Stimulated activated CD4-positive, alpha-beta T cell treated with anti-CD3 and anti-CD28 coated beads, Interleukin-12 subunit alpha, Interleukin-12 subunit beta, amount 100 ng/mL, for 48 hours (primary cell): ENCODE measurements around the gene NKX6-1.

ENCODE experiments used
- DNase-seq, 3 donors: peaks; one replicate each; pipeline ENCODE4 v3.0.0-alpha.2; 2020; ENCODE audit warnings: low read depth in 2 of 3, low spot score in 1 of 3

The NKX6-1 gene

DNA sequence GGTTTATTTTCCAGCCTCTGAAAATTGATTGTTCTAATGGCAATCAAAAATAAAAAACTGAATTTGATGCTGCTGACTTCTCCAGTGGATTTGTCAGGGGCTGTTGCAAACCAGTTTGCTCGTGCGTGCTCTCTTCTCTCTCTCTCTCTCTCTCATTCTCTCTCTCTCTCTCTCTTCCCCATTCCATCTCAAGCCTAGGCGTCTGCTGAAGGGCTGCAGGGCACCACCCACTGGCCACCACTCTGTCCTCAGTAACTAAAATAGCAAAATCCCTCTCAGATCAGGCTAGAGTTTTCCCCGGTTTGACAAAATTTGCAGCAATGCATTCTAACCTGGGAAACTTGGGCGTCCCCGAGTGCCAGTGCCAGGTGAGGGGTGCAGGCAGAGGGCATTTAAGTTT is 19.4 kb downstream of the NKX6-1 start:
- DNase-seq: no peak

DNA sequence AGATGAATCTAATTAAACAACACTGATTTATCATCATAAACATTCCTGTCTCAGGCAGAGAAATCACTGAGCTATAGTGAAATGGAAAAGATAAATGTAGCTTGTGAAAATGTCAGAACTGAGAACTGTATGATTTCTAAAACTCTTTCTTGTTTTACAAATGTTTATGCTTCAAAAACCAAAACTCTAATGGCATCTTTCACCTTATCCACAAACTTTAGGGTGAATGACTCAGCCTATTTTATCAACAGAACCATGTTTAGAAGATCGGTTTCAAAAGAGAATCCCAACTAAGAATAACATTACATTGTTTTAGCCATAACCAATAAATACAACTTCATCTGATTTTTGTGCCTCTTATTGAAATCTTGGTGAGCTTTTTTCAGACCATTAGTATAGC is 21.4 kb downstream of the NKX6-1 start:
- no peak for DNase-seq

DNA sequence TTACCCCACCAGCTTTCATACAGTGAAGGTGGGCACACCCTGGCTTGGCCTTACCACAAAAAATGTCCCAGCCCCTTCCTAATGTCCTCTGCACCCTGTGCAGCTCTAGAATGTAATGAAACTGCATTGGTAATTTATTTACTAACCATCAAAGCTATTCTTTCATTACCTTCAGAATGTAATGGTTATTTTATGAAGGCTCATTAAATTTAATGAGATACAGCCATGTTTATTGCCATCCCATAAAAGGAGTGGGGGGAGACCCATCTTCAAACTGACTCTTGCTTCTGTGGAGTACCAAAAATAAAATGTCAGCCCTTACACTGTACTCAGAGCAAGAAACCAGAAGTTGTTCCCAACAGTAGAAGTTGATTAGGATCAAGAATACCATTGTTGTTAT is 25.0 kb downstream of the NKX6-1 start:
- no peak for DNase-seq

DNA sequence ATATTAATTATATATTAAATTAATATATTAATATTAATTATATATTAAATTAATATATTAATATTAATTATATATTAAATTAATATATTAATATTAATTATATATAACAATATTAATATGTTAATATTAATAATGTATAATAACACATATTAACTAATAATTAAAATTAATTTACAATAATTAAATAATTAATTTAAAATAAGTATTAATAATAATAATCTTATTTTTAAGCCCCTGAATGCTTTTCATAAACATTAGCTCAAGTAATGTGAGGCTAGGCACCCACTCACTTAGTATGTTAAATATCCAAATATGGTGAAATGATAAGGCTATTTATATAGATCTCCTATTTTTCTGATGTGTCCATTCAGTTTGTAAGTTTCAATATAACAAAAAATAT is 26.9 kb downstream of the NKX6-1 start:
- DNase-seq: no peak

DNA sequence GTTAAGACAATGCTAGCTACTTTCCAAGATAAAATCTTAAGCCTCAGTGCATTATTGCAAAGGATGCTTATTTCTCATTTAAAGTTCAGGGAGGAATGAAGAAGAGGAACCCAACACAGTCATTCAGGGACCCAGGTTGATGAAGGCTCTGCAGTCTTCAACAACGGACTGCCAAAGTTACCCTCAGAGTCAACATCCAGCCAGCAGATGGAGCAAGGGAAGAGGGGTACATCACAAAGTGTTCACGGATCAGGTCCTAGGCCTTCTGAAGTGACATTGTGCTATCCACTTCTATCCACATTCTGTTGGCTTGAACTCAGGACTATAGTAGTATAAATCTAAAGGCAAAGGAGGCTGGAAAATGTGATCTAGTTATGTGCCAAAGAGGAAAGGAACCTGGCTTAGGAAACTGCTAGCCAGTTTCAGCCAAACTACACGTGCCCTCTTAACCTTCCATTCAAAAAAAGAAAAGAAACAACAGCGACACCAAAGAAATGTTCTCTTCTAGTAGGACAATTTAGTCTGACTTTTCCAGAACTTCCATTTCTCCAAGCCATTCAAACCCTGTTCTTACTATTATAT is 28.8 kb downstream of the NKX6-1 start:
- no peak for DNase-seq

DNA sequence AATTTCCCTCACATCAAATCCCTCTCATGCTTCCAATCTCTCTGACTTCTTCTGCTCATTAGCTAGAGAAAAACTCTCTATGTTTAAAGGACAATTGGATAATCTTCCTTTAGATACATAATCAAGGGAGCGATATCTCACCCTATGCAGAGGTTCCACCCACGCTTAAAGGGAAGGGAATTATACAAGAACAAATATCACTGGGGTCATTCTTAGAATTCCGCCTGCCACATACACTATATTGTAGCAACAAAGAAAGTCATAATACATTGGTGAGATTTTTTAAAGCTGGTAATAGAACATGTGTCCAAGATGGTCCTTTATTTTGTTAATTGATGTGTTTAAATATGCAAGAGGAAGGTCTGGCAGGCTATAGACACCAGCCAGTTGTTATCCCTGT is 31.5 kb downstream of the NKX6-1 start:
- no peak for DNase-seq

DNA sequence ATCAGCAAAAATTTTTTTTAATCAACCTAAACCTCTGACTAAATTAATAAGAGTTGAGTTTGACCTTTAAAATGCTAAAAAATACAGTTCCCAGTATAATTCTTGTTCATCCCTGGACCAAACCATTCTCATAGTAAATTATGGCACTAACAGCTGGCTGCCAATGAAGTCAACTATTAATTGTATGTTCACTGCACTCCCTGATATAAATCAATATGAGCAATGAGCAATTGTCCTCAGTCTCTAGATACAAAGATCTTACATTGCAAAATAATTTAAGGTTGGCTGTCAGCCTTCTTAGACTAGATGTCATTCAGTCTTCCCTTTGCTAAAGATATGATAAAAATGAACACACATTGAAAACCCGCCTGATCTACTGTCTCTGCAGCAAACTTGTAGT is 39.3 kb downstream of the NKX6-1 start:
- no peak for DNase-seq

DNA sequence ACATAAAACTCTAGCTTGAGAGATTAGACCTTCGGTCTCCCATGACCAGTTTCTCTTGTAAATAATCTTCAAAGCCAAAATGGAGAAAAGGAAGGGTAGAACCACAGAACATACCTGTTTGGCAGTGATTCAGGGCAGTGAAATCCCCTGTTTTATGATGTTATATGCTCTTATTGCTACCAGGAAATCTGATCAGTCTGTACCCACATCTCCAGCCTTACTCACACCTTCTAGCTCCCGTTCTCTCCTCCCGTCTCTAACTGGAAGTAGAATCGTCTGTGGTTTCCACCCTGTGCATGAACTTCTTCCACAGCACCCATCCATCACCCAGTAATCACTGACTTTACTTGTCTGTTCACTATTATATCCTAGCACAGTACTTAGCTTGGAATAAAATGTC is 42.9 kb downstream of the NKX6-1 start:
- DNase-seq: no peak

DNA sequence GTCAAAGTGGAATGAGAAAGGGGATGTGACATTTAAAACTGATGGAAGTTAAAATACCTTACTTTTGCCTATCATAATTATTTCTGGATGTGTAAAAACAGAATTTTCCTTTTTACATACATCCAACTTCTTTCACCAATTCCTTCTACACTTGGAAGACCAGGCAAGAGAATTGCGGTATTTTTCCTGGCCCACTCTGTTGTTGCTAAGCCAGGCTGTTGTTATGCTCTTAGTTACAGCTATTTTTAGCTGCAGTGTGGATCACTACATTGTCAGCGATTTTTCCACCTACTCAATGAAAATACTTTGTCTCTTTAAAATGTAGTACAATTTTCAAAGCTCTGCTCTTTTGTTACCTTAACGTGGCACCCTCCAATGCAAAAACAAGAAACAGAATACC is 43.4 kb downstream of the NKX6-1 start:
- no peak for DNase-seq

DNA sequence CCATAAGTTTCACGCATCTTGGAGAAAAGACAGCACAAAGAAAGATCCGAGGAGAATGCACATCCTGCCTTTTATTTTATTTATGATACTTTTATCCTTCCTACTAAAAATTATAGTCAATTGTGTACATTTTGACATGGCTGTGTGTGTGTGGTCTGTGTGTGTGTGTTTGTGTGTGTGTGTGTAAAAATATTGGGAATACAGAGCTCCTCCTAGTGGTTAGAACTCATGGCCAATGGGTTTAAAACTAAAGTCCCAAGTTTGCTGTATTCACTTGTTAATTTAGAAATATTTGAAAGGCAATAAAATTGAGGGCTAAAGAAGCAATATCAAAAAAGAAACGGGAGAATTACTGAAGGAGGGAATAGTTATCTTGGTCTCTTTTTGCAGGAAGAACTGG is 47.5 kb downstream of the NKX6-1 start:
- no peak for DNase-seq

DNA sequence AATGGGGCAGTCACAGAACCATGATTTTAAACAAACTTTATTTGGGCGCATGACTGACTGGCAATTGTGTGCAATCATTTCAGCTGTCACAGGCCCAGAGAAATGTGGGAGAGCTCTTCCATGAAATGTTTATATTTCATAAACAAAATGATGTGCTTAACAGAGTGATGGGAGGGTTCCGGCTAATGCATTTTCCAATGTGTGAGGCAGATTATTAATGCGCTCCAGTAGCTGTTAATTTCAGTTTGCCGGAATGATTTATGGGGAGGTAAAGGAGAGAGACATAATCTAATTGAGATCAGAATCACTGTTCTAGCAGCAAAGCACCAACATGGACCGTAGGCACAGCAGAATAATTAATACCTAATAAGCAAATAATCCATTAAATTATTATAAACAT is 55.6 kb downstream of the NKX6-1 start:
- DNase-seq: no peak

DNA sequence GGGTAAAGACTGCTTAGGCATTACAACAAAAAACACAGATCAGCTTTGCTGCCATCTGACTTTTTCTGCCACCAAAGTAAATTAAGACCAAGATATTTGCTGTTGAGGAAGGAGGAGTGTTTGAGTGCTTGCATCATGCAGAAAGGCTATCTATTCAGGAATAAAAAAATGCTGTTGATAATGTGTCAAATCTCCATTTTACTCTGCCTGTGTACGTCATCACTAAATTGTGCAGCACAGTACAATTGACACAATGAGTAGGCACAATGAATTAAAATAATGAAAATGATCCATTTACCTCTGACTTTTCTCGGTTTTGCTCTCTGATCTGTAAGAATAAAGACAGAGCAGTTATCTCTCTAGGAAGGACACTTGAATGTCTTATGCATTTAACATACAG is 56.3 kb downstream of the NKX6-1 start:
- DNase-seq: no peak
